ENCODE measurements around the gene MARK3.
A peak's percentile ranks its signal among the peaks of the same experiment; 100 is the strongest.
"Not testable (repeated sequence)": the region's sequence is repeated elsewhere in the genome, so short reads cannot be mapped to it uniquely, and the experiment has no call there.

Gene MARK3

DNA sequence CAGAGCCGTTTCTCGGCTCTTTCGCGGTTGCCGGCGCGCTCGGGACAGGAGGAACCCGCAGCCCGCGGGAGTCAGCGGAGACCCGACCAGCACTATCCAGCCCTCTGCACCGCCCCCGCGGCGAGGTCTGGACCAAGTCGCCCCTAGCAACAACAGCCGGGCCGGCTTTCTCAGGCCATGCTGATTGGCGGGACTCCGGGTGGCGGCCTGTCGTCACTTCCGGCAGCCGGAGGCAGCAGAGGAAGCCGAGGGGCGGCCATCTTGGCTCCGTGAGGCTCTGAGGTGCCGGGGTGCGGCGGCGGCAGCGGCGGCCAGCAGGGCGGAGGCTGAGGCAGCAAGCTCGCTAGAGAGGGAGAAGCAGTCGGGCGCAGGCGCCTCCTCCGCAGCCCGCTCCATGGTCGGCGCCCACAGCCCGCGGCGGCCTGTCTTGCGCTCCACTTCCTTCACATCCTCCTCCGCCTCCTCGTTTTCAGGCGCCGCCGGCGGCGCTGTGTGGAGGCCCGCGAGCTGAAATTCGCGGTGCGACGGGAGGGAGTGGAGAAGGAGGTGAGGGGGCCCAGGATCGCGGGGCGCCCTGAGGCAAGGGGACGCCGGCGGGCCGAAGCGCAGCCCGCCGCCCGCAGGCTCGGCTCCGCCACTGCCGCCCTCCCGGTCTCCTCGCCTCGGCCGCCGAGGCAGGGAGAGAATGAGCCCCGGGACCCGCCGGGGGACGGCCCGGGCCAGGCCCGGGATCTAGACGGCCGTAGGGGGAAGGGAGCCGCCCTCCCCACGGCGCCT is at the start of gene MARK3:
Gene MARK3, plus strand, starts transcription at position 264 of the 777 bp plus-strand sequence. CDS start 615 bp downstream, outside the sequence.
- peak; percentile 92 to 96 for DNase-seq

DNA sequence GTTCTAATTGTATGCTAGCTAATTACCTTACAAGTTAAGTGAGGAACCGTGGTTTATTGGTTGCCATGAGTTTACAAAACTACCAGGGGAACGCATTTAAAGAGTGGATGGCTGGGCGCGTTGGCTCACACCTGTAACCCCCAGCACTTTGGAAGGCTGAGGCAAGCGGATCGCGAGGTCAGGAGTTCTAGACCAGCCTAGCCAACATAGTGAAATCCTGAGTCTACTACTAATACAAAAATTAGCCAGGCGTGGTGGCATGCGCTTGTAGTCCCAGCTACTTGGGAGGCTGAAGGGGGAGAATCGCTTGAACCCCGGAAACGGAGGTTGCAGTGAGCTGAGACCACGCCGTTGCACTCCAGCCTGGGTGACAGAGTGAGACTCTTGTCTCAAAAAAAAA is 49.0 kb upstream of the MARK3 start:
- DNase-seq: no peak

DNA sequence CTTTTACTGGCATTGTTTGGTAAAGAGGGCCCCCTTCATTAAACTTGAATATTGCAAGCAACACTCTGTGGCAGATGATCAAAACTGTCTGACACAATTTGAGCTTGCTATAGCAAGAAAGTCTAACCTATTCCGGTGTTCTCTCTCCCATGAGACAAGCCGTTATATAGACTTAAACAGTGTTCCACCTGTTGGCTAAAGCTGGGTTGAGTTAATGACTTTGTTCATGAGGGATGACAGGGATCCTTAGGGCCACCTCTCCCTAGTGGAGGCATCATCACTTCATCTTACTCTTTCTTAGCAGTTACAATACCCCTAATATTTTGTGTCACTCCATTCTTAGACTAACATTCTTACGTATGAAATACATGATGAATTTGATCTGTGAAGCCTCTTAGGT is 47.4 kb upstream of the MARK3 start:
- DNase-seq: no peak

DNA sequence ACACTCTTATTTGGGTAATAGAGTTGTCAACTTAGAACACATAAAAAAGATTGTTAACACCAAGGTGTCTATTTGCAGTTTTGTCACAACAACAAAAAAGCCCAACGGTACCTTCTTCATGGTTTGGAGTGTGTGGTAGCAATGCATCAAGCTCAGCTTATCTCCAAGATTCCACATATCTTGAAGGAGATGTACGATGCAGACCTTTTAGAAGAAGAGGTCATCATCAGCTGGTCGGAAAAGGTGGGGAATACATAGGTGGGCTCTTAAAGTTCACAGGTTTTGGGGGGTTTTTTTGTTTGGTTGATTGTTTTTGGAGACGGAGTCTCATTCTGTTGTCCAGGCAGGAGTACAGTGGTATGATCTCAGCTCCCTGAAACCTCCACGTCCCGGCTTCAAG is 45.7 kb upstream of the MARK3 start:
- DNase-seq: no peak

DNA sequence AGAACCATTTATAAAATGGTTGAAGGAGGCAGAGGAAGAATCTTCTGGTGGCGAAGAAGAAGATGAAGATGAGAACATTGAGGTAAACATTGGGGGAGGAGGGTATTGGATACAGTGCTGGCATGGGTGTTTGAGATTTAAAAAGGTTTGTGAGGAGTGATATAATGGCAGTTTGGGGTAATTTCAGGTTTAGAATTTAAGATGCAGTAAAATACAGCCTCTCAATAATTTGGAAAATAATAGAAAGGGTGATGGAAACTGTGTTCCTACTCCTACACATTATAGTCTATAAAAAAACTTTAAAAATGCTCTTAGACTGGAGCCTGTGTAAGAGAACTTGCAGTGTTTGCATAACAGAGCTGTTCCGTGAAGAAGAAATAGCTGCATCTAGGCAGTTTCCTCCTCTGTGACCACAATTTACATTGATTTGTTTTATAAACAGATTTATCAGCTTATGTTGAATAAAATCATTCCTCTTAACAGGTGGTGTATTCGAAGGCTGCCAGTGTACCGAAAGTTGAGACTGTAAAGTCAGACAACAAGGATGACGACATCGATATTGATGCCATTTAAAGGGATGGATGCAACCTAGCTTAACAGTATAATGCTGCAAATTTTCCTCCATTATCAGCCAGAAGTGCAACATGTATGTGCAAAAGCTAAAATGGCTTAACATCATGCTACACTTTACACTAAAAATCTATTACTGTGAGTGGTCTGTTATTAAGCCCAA is 44.6 kb upstream of the MARK3 start:
- DNase-seq: no peak

DNA sequence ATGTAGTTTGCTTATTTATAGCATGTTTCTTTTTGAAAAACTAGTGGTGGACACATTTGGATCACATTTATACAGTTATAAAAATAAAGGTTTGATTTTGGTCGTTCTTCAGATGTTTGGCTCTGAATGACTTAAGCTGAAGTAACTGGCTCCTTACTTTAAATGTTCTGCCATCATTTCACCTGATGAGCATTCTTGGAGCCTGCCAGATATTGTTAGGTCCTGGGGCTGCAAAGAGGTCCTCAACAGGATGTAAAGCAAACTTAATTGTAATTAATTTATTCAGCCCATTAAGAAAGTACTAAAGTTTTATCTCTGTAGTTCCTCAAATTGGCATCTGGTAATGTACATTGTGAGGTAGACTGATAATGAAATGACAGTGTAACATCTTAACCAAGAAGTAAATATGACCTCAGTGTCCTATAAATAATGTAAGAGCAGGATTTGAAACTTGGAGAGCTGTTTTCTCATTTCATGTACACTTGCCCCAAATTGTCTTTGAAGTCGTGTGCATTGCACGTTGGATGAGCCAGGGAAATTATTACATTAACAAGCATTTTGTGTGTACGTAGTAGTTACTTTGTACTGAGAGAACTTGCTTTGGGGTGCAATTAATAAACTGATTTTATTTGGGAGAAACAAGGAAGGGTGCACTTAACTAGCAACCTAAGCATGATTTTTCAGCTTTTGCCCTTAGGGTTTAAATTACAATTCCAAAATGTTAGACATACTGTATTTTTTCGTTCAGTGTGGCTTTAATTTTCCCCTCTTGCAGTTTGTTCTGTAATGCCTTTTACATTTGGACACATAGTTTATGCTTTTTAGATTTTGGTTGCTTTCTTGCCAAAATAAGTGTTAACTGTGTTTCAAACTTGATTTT is 43.7 kb upstream of the MARK3 start:
- no peak for DNase-seq

DNA sequence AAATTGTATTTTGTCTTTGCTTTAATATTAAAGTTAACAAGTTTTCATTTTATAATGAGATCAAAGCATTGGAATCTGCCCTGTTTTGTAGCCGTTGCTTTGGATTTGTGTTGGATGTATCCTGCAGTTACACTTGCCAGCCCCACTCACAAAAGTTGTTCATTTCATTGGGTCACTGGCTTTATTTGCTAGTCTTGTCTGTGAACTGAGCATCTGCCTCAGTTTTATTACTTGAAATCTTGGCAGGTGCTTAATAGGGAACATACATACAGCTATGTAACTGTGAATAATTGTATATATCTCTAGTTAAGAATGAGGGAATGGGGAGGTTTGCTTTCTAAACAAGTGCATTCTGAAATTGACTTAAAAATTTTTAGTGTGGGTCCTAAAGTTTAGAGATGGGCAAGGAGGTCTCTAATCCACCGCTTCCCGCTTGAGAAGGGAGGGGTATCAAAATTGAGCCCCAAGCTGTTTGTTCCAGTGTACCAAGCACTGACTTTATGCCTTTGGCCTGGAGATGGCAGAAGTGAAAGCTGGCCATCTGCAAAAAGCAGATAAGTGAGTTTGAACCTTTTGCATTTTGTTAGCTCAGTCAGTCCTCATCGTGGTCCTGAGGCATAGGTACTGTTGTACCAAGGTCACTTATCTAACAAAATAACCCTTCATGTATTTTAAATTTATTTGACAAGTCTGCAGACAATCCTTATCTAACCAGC is 41.9 kb upstream of the MARK3 start:
- no peak for DNase-seq

DNA sequence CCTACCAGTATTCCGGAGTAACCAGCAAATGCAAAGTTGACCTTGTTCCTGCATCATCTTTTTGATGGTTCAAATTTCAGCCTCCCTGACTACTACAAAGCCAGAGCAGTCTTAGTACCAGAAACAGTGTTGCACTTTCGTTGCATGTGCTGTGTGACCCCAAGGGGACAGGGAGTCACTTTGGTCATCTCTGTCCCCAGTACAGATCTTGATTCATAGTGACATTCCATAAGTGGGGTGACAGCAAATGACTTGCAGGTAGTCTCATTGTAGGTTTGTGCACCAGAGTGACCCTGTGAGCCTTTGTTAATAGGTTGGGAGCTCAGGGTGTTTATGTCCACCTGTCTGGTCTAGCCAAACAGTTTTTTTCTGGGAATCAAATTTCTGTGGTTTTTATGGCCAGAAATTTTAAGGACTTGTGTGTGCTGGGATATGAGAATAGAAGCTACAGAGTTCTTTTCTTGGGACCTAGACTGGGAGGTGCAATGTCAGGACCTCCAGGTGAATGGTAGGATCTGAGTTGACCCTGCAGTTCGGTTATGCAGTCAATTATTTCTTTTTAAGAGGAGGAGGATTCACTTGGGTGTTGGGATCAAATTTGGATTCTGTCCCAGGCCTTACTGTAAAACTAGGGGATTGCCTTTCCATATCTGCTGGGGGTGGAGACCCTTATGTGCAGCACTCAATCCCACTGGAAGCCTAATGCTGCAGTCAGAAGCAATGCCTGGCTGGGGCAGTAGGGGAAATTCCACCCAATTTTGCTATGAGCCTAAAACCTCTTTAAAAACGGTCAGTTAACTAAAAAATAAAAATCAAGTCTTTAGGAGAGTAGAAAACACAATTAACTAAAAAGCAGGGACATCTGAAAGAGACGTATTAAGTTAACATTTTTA is 41.1 kb upstream of the MARK3 start:
- DNase-seq: no peak

DNA sequence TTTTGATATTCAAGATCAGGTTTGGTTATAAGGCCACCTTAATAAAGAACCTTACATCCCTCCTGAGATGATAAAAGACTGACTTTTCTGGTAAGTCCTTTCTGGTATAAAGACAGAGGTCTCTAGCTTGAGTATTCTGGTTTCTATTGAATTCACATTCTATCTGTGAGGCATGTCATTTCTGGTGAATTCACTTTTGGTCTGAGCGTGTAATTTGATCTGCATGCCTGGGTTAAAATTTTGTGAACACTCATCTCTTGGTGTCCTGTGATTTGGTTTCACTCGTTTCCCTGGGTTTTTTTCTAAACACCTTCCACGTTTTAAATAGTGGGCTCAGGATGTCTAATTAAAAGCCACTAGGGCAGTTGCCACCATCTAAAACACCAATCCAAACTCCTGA is 38.9 kb upstream of the MARK3 start:
- DNase-seq: no peak

DNA sequence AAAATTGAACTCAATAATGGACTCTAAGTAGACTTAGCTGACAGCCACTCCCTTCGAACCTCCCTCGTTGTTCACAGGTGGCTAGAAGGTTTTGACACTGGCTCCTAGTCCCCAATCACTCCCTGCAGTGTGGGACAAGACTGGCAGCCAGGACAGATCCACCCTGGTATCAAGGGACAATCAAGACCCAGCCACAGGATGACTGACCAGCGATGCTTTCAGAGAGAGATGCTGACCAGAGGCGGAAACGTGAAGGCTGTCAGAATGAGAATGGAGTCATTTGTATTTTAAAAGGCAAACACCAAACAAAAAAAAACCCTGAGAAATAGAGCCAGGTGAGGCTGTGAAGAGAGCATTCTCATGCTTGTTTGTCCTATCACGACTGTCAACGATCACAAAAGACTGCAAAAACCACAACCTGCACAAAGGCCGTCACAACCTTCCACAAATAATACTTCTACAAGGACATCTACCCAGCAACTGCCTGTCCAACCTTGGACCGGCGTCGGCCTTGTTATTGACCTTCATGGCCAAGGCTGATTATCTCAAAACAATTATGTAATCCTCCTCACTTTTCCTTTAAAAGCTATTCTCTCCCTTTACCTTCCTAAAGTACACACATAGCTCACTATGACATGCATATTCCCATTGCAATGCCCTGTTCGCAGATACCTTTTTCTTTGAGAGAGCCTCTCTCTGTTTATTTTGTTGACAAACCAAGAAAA is 38.0 kb upstream of the MARK3 start:
- DNase-seq: no peak

DNA sequence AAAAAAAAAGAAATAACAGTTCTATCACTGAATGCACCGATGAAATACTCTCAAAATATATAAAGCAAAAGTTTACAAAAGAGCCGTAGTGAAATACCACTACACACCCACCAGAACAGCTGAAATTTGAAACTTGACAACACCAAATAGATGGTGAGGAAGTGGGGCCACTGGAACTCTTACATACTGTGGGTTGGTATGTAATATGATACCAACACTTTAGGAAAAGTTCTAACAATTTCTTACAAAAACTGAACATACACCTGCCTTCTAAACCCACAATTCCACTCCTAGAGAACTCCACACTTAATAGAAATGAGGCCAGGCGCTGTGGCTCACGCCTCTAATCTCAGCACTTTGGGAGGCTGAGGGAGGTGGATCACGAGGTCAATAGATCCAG is 37.1 kb upstream of the MARK3 start:
- DNase-seq: no peak

DNA sequence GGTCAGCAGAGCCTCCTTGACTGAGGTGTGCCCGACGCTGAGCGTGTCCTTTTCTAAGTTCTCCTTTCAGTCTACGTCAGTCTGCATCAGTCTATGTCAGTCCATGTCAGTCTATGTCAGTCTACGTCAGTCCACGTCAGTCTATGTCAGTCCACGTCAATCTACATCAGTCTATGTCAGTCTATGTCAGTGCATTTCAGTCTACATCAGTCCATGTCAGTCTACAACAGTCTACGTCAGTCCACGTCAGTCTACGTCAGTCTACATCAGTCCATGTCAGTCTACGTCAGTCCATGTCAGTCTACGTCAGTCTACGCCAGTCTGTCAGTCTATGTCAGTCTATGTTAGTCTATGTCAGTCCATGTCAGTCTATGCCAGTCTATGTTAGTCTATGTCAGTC is 35.2 kb upstream of the MARK3 start:
- no peak for DNase-seq

DNA sequence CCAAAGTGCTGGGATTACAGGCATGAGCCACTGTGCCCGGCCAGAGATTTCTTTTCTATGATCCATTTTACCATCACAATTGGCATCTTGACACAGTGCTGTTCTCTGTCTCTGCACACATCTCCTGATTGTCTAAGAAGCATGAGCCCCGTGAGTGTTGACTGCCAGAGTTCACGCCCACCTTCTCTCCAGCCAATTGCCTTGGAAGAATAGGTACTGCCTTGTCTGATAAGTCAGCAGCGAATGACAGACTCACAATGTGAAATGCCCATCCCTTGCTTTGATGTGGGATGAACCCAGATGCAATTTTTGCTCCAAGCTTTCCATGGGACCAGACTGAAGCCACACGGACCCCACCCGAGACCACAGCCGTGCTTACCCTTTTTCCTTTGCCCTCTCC is 31.9 kb upstream of the MARK3 start:
- DNase-seq: no peak

DNA sequence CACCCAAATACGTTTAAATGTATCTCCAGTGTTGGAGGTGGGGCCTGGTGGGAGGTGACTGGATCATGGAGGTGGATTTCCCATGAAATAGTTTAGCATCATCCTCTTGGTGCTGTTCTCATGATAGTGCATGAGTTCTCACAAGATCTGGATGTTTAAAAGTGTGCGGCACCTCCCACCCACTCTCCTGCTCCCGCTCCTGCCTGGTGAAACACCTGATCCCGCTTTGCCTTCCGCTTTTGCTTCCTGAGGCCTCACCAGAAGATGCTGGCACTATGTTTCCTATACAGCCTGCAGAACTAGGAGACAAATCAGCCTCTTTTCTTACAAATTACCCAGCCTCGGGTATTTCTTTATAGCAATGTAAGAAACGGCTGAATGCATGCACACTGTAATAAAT is 31.1 kb upstream of the MARK3 start:
- DNase-seq: no peak

DNA sequence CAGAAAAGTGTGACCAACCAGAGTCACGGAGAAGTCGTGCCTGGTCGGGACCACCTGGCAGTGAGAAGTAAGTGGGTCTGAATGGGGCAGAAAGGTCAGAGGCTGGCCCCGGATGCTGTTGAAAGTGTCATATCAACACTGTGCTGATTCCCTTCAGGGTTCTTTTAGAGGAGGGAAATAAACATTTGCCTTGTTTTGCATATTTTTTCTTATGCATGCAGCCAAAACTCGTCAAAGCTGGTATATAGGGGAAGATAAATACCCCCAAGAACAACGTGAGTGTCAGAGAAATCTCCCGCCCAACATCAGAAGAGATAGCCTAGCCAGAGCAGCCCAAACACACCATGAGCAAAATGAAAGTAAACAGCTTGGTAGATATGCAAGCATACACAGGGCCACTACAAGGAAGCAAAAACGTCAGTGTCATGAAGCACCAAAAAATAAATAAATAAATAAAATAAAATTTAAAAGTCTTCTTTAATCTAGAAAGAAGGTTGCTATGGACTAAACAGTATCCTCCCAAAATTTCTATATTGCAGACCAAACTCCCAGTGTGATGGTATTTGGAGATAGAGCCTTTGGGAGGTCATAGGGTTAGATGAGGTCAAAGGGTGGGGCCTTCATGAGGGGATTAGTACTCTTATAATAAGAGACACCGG is 29.1 kb upstream of the MARK3 start:
- DNase-seq: no peak

DNA sequence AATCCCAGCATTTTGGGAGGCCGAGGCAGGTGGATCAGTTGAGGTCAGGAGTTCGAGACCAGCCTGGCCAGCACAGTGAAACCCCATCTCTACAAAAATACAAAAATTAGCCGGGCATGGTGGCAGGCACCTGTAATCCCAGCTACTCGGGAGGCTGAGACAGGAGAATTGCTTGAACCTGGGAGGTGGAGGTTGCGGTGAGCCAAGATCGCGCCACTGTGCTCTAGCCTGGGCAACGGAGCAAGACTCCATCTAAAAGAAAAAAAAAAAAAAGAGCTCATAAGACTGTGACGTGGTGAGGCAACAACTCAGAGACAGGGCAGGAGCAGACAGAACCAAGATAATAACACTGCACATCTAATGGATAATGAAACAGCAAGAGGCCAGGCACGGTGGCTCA is 27.7 kb upstream of the MARK3 start:
- DNase-seq: not testable (repeated sequence)

DNA sequence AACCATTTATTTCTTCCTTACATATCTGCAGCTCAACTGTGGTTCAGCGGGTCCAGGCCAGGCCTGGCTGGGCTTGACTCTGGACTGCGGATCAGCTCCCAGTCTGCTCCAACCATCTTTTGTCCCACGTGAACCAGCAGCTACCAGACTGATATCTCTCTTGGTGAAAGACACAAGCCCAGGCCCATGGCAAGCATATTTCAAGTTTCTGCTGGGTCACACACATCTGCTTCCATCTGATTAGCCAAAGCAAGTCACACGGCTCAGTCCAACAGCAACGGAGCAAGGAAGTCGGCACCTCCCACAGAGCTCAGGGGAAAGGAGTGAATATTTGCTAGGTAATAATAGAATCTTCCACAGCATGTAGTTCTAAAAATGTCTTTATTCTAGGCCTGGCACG is 24.7 kb upstream of the MARK3 start:
- no peak for DNase-seq

DNA sequence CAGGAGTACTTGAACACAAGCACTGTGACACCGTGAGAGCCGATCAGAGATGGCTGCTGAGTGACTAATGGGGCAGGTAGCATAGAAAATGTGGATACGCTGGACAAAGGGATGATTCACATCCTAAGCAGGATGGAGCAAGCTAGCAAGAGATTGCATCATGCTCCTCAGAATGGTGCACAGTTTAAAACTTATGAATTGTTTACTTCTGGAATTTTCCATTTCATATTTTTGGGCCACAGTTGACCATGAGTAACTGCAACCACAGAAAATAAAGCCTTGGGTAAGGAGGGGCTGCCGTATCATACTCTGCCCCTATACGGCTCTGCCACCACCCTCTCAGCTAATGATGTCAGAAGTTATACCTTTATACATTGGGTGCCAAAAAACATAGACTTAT is 23.3 kb upstream of the MARK3 start:
- no peak for DNase-seq

DNA sequence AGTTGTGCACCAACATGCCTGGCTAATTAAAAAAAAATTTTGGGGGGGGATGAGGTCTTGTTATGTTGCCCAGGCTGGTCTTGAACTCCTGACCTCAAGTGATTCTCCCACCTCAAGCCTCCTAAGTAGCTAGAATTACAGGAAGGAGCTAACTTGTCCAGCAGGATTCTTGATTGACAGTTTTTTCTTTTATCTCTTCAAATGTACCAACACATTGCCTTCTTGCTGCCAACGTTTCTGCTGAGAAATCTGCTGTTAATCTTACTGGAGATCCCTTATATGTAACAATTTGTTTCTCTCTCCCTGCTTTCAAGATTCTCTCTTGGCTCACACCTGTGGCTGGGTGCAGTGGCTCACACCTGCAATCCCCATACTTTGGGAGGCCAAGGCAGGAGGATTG is 22.4 kb upstream of the MARK3 start:
- no peak for DNase-seq

DNA sequence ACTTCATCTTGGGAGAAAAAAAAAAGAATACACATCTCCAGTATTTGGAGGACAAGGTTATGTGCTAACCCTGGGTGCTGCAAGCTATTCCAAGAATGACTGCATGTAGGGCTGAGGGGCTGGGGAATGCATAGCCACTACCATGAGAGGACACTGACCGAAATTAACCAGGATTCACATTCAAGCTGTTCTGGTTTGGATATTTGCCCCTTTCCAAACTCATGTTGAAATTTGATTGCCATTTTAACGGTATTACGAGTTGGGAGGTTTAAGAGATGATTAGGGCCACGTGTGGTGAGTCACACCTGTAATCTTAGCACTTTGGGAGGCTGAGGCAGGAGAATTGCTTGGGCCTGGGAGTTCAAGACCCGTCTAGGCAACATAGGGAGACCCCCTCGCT is 18.5 kb upstream of the MARK3 start:
- DNase-seq: no peak

DNA sequence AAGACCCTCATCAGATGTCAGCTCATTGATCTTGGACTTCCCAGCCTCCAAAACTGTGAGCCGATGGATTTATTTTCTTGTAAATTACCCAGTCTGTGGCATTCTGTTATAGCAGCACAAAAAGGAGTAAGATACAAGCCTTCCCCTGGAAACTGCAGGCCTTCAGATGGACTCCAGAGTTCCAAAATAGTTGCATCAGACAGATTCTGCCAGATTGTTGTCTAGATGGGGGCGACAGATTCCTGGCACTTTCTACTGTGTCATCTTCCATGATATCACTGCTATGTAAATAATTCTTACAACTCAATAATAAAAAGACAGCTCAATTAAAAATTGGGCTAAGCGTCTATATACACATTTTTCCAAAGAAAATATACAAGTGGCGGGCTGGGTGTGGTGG is 17.2 kb upstream of the MARK3 start:
- no peak for DNase-seq

Data from NCI-H1930 (cell line).